ENCODE data around the gene FAM114A1.
"Not testable (repeated sequence)": the region's sequence is repeated elsewhere in the genome, so short reads cannot be mapped to it uniquely, and the experiment has no call there.

DNA sequence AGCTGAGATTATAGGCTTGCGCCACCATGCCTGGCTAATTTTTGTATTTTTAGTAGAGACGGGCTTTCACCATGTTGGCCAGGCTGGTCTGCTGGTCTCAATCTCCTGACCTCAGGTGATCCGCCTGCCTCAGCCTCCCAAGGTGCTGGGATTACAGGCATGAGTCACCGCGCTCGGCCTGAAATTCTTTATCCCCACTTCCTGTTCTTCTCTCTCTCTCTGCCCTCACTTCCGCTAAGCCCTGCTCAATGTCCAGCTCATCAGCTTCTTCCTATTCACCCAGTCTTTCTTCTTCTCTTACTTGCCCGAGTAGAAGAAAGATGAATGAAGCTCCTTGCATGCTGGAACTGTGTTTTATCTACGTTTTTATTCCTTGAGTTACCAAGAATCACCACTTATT lies 120.7 kb downstream of the FAM114A1 start:
- not testable (repeated sequence) for TF ChIP-seq EZH2 (IDR thresholded peaks at IDR 0.05)
- TF ChIP-seq, protein P1, sequence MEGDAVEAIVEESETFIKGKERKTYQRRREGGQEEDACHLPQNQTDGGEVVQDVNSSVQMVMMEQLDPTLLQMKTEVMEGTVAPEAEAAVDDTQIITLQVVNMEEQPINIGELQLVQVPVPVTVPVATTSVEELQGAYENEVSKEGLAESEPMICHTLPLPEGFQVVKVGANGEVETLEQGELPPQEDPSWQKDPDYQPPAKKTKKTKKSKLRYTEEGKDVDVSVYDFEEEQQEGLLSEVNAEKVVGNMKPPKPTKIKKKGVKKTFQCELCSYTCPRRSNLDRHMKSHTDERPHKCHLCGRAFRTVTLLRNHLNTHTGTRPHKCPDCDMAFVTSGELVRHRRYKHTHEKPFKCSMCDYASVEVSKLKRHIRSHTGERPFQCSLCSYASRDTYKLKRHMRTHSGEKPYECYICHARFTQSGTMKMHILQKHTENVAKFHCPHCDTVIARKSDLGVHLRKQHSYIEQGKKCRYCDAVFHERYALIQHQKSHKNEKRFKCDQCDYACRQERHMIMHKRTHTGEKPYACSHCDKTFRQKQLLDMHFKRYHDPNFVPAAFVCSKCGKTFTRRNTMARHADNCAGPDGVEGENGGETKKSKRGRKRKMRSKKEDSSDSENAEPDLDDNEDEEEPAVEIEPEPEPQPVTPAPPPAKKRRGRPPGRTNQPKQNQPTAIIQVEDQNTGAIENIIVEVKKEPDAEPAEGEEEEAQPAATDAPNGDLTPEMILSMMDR (IDR thresholded peaks at IDR 0.05) = not testable (repeated sequence)

Measured in neural progenitor cell (in vitro differentiated cells).